Liver (tissue), 3 donors: Measurements from ENCODE around the gene SLC26A1.

Experiments
- CTCF ChIP-seq: fragments of 150-350 bp; IDR thresholded peaks from 2 replicates; pipeline ENCODE4 v1.5.1; 2017; ENCODE audit warnings: improper control_type of control experiment, low read depth, low read length; ENCODE audit not compliant: missing input control
- EGR1 ChIP-seq, 2 donors: IDR thresholded peaks; 2 replicates each; pipeline ENCODE4 v1.6.1; 2016 to 2018; ENCODE audit warnings: antibody characterized with exemption in 2 of 2, low read depth in 2 of 2
- FOXA1 ChIP-seq: IDR thresholded peaks from 2 replicates; pipeline ENCODE4 v1.6.1; 2016; ENCODE audit warnings: antibody characterized with exemption
- GABPA ChIP-seq, 2 donors: IDR thresholded peaks in 1 of 2; conservative IDR thresholded peaks in 1 of 2; 2 replicates each; pipeline ENCODE4 v1.6.1; 2016; ENCODE audit warnings: antibody characterized with exemption in 2 of 2, mild to moderate bottlenecking in 1 of 2, moderate library complexity in 1 of 2
- JUND ChIP-seq, 2 donors: IDR thresholded peaks; 2 replicates each; pipeline ENCODE4 v1.6.1; 2016; ENCODE audit warnings: antibody characterized with exemption in 2 of 2
- NR2F2 ChIP-seq: IDR thresholded peaks from 2 replicates; pipeline ENCODE4 v1.6.1; 2016; ENCODE audit warnings: antibody characterized with exemption
- RAD21 ChIP-seq, 2 donors: IDR thresholded peaks; 2 replicates each; pipeline ENCODE4 v1.6.1; 2016; ENCODE audit warnings: antibody characterized with exemption in 2 of 2, mild to moderate bottlenecking in 2 of 2
- RXRA ChIP-seq, 2 donors: IDR thresholded peaks; 2 replicates each; pipeline ENCODE4 v1.6.1; 2017 to 2018; ENCODE audit warnings: antibody characterized with exemption in 2 of 2, mild to moderate bottlenecking in 1 of 2
- SP1 ChIP-seq: IDR thresholded peaks from 2 replicates; pipeline ENCODE4 v1.6.1; 2018; ENCODE audit warnings: antibody characterized with exemption, mild to moderate bottlenecking
- TAF1 ChIP-seq: conservative IDR thresholded peaks from 2 replicates; pipeline ENCODE4 v1.6.1; 2016; ENCODE audit warnings: antibody characterized with exemption, mild to moderate bottlenecking
- YY1 ChIP-seq: IDR thresholded peaks from 2 replicates; pipeline ENCODE4 v1.6.1; 2016; ENCODE audit warnings: antibody characterized with exemption, mild to moderate bottlenecking
- ZBTB33 ChIP-seq: IDR thresholded peaks from 2 replicates; pipeline ENCODE4 v1.6.1; 2016; ENCODE audit warnings: antibody characterized with exemption
- TF ChIP-seq, protein P1 (sequence below): IDR thresholded peaks from 2 replicates; pipeline ENCODE4 v1.6.1; 2016; ENCODE audit warnings: antibody characterized with exemption, mild to moderate bottlenecking
- TF ChIP-seq, protein P2 (sequence below): IDR thresholded peaks from 2 replicates; pipeline ENCODE4 v1.6.1; 2016; ENCODE audit warnings: antibody characterized with exemption
- donor health status: healthy.
- donor health status: healthy.

DNA sequence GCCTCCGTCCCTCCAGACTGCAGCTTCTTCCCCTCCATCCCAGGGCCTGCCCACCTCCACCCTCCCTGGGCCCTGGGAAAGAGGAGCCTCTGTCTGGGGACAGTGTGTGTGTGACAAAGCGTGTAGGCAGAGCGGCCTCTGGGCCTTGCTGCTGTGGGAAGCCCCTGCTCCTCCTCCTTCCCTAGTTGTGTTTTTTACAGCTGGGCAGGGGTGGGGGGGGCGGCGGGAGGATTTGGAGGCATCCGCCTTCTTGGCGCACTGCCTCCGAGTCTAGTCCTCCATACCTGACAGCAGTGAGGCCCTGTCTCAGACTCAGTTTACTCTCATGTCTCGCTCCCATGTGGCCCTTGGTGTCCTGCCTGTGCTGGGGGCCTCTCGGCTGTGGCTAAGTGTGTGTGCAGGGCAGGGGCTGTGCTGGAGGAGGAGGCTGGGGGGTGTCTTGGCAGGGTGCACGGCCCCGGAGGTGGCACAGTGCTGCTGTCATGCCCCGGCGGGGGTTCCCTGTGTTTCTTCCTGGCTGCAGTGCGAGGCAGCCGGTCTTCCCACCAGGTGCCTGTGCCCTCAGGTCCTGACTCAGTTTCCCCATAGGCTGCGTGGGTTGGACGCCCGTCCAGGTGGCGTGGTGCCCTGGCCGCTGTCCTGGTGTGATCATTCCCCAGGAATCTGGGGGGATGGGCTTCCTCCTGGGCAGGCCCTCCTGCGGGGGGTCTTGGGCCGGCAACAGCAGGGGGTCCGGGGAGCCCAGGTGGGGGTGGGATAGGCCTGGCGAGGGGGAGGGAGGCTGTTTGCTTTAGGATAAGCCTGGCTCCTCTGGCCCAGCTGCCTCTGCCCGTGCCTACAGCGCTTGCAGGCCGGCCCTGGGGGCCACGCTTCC is 25.2 kb upstream of the SLC26A1 start:
- no peak for TF ChIP-seq CTCF
- TF ChIP-seq, protein P1, sequence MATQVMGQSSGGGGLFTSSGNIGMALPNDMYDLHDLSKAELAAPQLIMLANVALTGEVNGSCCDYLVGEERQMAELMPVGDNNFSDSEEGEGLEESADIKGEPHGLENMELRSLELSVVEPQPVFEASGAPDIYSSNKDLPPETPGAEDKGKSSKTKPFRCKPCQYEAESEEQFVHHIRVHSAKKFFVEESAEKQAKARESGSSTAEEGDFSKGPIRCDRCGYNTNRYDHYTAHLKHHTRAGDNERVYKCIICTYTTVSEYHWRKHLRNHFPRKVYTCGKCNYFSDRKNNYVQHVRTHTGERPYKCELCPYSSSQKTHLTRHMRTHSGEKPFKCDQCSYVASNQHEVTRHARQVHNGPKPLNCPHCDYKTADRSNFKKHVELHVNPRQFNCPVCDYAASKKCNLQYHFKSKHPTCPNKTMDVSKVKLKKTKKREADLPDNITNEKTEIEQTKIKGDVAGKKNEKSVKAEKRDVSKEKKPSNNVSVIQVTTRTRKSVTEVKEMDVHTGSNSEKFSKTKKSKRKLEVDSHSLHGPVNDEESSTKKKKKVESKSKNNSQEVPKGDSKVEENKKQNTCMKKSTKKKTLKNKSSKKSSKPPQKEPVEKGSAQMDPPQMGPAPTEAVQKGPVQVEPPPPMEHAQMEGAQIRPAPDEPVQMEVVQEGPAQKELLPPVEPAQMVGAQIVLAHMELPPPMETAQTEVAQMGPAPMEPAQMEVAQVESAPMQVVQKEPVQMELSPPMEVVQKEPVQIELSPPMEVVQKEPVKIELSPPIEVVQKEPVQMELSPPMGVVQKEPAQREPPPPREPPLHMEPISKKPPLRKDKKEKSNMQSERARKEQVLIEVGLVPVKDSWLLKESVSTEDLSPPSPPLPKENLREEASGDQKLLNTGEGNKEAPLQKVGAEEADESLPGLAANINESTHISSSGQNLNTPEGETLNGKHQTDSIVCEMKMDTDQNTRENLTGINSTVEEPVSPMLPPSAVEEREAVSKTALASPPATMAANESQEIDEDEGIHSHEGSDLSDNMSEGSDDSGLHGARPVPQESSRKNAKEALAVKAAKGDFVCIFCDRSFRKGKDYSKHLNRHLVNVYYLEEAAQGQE: no peak
- no peak for TF ChIP-seq RXRA (IDR thresholded peaks at IDR 0.05)
- no peak for TF ChIP-seq YY1
- no peak for TF ChIP-seq JUND (IDR thresholded peaks at IDR 0.05)
- TF ChIP-seq NR2F2: no peak
- no peak for TF ChIP-seq SP1
- TF ChIP-seq RAD21 (IDR thresholded peaks at IDR 0.05): no peak
- no peak for TF ChIP-seq ZBTB33
- no peak for TF ChIP-seq EGR1 (IDR thresholded peaks at IDR 0.05; ENCODE audit: low read depth in 2 of 2)
- no peak for TF ChIP-seq GABPA (IDR thresholded peaks at IDR 0.05 in 1 of 2, conservative IDR thresholded peaks at IDR 0.05 in 1 of 2)
- TF ChIP-seq TAF1: no peak
- TF ChIP-seq FOXA1: no peak
- TF ChIP-seq, protein P2, sequence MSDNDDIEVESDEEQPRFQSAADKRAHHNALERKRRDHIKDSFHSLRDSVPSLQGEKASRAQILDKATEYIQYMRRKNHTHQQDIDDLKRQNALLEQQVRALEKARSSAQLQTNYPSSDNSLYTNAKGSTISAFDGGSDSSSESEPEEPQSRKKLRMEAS: no peak
